Lower lobe of right lung (tissue), 2 donors: ENCODE measurements around the gene WIPF3. TPM values are rescaled to one million over a fixed set of nuclear protein-coding genes. Genes with fewer than 3 reads are reported as not detected.

Source experiments
- ATAC-seq, 2 donors: fragments of 200-7000 bp; cut with Tn5 transposase; one replicate each; pipeline ENCODE4 v1.9.1; 2020 to 2022; ENCODE audit warnings: mild to moderate bottlenecking in 2 of 2, moderate library complexity in 2 of 2
- DNase-seq: peaks from one replicate; pipeline ENCODE4 v3.0.0-alpha.2; 2020
- H3K27ac ChIP-seq: fragments of 200-600 bp; one replicate; pipeline ENCODE4 v1.8.0; 2022
- H3K27me3 ChIP-seq: fragments of 200-600 bp; one replicate; pipeline ENCODE4 v1.8.0; 2022; ENCODE audit warnings: low read depth
- H3K36me3 ChIP-seq: fragments of 200-600 bp; one replicate; pipeline ENCODE4 v1.8.0; 2022; ENCODE audit warnings: mild to moderate bottlenecking
- H3K4me1 ChIP-seq: fragments of 200-600 bp; one replicate; pipeline ENCODE4 v1.8.0; 2022
- H3K4me3 ChIP-seq: fragments of 200-600 bp; one replicate; pipeline ENCODE4 v1.8.0; 2022; ENCODE audit warnings: mild to moderate bottlenecking
- H3K9me3 ChIP-seq: fragments of 200-600 bp; one replicate; pipeline ENCODE4 v1.8.0; 2022
- CTCF ChIP-seq: fragments of 200-600 bp; IDR thresholded peaks from one replicate; pipeline ENCODE4 v1.8.0; 2022; ENCODE audit warnings: antibody characterized with exemption, mild to moderate bottlenecking
- intact Hi-C: fragments of 100-400 bp; cut with DNase I; formaldehyde crosslinking; loops from one replicate; pipeline ENCODE4 v1.11.0; 2022
- total RNA-seq: library from RNA; stranded (reverse); fragmentation: NEBNext Ultra II Directional; extraction: Animal tissue kit (Norgen Biotek cat#: 25700); gene quantifications from one replicate; pipeline ENCODE4 v1.2.1, GENCODE V29; 2021
- donor health status: DM: no; HTN: yes; CAD: no; lungs with severe emphysema.

Gene WIPF3
- total RNA-seq, 1 donor from 2014 or later = 0.95 TPM

DNA sequence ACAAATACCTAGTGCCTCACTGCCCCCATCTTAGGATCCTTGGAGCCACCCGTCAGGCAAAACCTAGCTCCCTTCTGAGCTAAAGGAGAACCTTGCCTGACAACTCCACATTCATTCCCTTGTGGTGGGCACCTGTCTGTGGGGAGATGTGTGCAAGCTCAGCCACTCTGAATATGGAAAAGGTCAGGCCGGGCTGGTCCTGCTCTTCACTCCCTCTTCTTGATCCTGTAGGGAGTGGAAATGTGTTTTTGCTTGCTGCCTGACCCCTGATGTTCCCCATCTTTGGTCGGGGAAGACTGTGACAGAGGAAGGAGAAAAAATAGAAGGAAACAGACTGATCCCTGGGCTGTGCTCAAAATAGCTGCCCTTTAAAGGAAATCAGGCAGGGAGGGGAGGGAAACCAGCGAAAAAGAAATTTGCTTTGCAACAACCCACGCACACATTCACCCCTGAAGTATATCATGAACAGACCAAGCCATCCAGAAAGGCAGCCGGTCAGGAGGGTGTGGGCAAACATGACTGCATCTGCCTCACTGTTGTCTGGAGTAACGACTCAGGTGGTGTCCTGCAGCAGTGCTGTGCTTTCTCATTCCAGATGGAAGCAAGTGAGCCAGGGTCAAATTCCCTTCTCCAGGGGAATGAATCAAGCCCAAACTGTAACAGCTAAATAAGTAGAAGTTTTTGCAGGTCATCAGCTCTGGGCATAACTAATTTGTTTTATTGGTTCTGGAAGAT, 109.3 kb downstream of the WIPF3 start:
- Histone ChIP-seq H3K27ac (no peak overlapping the region), H3K9me3 (no peaks in the 10 kb centered on the region), H3K36me3 (peaks cover 13% of the 10 kb centered on the region), H3K4me3 (no peak overlapping the region), H3K4me1 (no peaks in the 10 kb centered on the region), H3K27me3 (no peaks in the 10 kb centered on the region)
- intact Hi-C loops = no loop called here
- no peak for TF ChIP-seq CTCF
- DNase-seq (no peak), ATAC-seq (no peak)

- no peaks in the 10 kb centered on the region for H3K4me1 ChIP-seq
- H3K4me3 ChIP-seq = no peak overlapping the region
- H3K27me3 ChIP-seq = no peaks in the 10 kb centered on the region
- H3K36me3 ChIP-seq = peaks cover 24% of the 10 kb centered on the region
- ATAC-seq (no peak), DNase-seq (no peak)
- H3K9me3 ChIP-seq = no peaks in the 10 kb centered on the region
- no peak overlapping the region for H3K27ac ChIP-seq
- intact Hi-C loops = no loop called here
- no peak for TF ChIP-seq CTCF
Measured at GRCh38 chr7:29917641-29918040, 111.3 kb downstream of the WIPF3 start.

- intact Hi-C loops = no loop called here
- no peaks in the 10 kb centered on the region for H3K27me3 ChIP-seq
- ATAC-seq = no peak
Measured at GRCh38 chr7:29918850-29919249, 112.5 kb downstream of the WIPF3 start.

GRCh38 chr7:29919790-29920189, 113.5 kb downstream of the WIPF3 start:
- DNase-seq (no peak), ATAC-seq (no peak)
- intact Hi-C loops = no loop called here
- H3K4me1 ChIP-seq = no peaks in the 10 kb centered on the region
- TF ChIP-seq CTCF = no peak
- H3K27me3 ChIP-seq = no peaks in the 10 kb centered on the region
- no peaks in the 10 kb centered on the region for H3K9me3 ChIP-seq
- no peak overlapping the region for H3K4me3 ChIP-seq
- no peak overlapping the region for H3K27ac ChIP-seq
- H3K36me3 ChIP-seq = peaks cover 41% of the 10 kb centered on the region

More at GRCh38 chr7:29918850-29919249, 112.5 kb downstream of the WIPF3 start:
- TF ChIP-seq CTCF = no peak
- Histone ChIP-seq H3K27ac (no peak overlapping the region), H3K4me1 (no peaks in the 10 kb centered on the region), H3K4me3 (no peak overlapping the region), H3K36me3 (peaks cover 34% of the 10 kb centered on the region), H3K9me3 (no peaks in the 10 kb centered on the region)
- DNase-seq = no peak

DNA sequence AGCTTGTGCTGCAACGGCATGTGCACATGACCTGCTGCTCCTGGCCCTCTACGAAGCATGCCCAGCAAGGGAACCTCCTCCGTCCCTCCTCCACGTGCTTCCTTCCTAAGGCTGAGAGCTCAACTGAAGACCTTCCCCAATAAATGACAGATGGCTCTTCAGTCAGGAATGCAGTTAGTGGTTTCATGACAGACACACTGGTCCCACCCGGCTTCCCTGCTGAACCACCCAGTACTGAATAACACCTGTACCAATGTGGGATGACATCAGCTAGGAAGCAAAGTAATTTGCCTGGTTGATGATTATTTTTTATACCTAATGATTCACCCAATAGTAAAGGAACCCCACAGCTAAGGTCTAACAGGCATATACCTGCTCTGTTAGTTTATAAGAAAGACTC, 114.2 kb downstream of the WIPF3 start:
- Histone ChIP-seq H3K4me3 (no peak overlapping the region), H3K36me3 (peaks cover 41% of the 10 kb centered on the region), H3K27ac (no peak overlapping the region), H3K9me3 (no peaks in the 10 kb centered on the region), H3K4me1 (no peaks in the 10 kb centered on the region), H3K27me3 (no peaks in the 10 kb centered on the region)
- TF ChIP-seq CTCF = no peak
- no peak for ATAC-seq
- intact Hi-C loops = no loop called here
- DNase-seq = no peak
